HepG2 (cell line): ENCODE measurements around the gene TLK2. TPM values are rescaled to one million over a fixed set of nuclear protein-coding genes. Genes with fewer than 3 reads are reported as not detected.

ENCODE experiments used
- ARNT ChIP-seq: fragments of 450-650 bp; IDR thresholded peaks from 2 replicates; pipeline ENCODE4 v1.6.1; 2017
- DRAP1 ChIP-seq: IDR thresholded peaks from 2 replicates; pipeline ENCODE4 v1.6.1; 2016; ENCODE audit warnings: missing genetic modification reagents, missing compliant biosample characterization
- ERF ChIP-seq: IDR thresholded peaks from 2 replicates; pipeline ENCODE4 v1.6.1; 2018; ENCODE audit warnings: missing biosample characterization, missing genetic modification reagents
- HOXA5 ChIP-seq: sonication (generic); formaldehyde crosslinking; IDR thresholded peaks from 2 replicates; pipeline ENCODE4 v1.4.0; 2020; ENCODE audit warnings: missing genetic modification reagents
- NFAT5 ChIP-seq: sonication (generic); formaldehyde crosslinking; IDR thresholded peaks from 2 replicates; pipeline ENCODE4 v1.4.0; 2020; ENCODE audit warnings: missing genetic modification reagents
- POLR2G ChIP-seq: fragments of 200-400 bp; formaldehyde crosslinking; IDR thresholded peaks from 2 replicates; pipeline ENCODE4 v1.6.1; 2018; ENCODE audit warnings: mild to moderate bottlenecking, low read depth, low read length, moderate library complexity
- PRMT3 ChIP-seq: sonication (generic); formaldehyde crosslinking; IDR thresholded peaks from 2 replicates; pipeline ENCODE4 v1.8.1; 2022; ENCODE audit warnings: low read depth, mild to moderate bottlenecking, moderate library complexity, missing genetic modification reagents, borderline replicate concordance
- YY1 ChIP-seq: IDR thresholded peaks from 2 replicates; pipeline ENCODE4 v1.6.1; 2011; ENCODE audit warnings: low read length, low read depth, moderate library complexity, mild to moderate bottlenecking; ENCODE audit not compliant: insufficient read depth, insufficient replicate concordance
- ZFP36L1 ChIP-seq: sonication (generic); formaldehyde crosslinking; IDR thresholded peaks from 2 replicates; pipeline ENCODE4 v1.8.0; 2022; ENCODE audit warnings: mild to moderate bottlenecking, missing genetic modification reagents, moderate library complexity
- ZNF407 ChIP-seq: sonication (generic); formaldehyde crosslinking; IDR thresholded peaks from one replicate; pipeline ENCODE4 v1.5.1; 2020; ENCODE audit warnings: mild to moderate bottlenecking, missing genetic modification reagents; ENCODE audit errors: not compliant biosample characterization
- ZNF574 ChIP-seq: sonication (generic); formaldehyde crosslinking; IDR thresholded peaks from 2 replicates; pipeline ENCODE4 v1.4.0; 2020; ENCODE audit warnings: missing genetic modification reagents
- ZSCAN29 ChIP-seq: sonication (generic); formaldehyde crosslinking; conservative IDR thresholded peaks from 2 replicates; pipeline ENCODE4 v1.4.0; 2020; ENCODE audit warnings: mild to moderate bottlenecking, missing genetic modification reagents
- ZSCAN9 ChIP-seq: IDR thresholded peaks from 2 replicates; pipeline ENCODE4 v1.6.1; 2016; ENCODE audit warnings: borderline replicate concordance
- polyA plus RNA-seq, 8 experiments: library from polyadenylated mRNA; depleted of rRNA in 3 of 8; stranded (reverse) in 7 of 8; unstranded in 1 of 8; fragments of >200 nt; fragmentation: Illumina TruSeq in 4 of 8; extraction: Trizol in 4 of 8; gene quantifications; 2 replicates each; pipeline versions ENCODE4 v1.2.1 to v1.2.3, GENCODE V29; 2011 to 2016; ENCODE audit warnings: low read depth in 4 of 8, missing spikeins in 1 of 8, mixed read lengths in 1 of 8; ENCODE audit not compliant: insufficient read depth in 1 of 8
- total RNA-seq, 5 experiments: library from RNA; depleted of rRNA; stranded (reverse); fragments of >200 nt; fragmentation: Illumina TruSeq; extraction: Trizol; gene quantifications; 2 replicates each; pipeline ENCODE4 v1.2.3, GENCODE V29; 2016; ENCODE audit warnings: low read depth in 1 of 5

The TLK2 gene
- total and polyA plus RNA-seq, 2 of the 13 experiments (the other 11 are each of a cell fraction or from before 2014, with no cell fraction given): 58.7 to 60.8 TPM

- TF ChIP-seq ZNF407 (CRISPR knock-in tag) (no peak), YY1 (peak; percentile 12), NFAT5 (CRISPR knock-in tag) (no peak), DRAP1 (CRISPR knock-in tag) (peak; percentile 27; the same call in 1 of the 2 replicates), ZNF574 (CRISPR knock-in tag) (peak; percentile 54; the same call in 1 of the 2 replicates), ERF (0 out of 2 replicates have a peak, but pooled peaks have one; percentile 17), ZFP36L1 (CRISPR knock-in tag) (no peak), ARNT (no peak), ZSCAN9 (CRISPR knock-in tag) (peak; percentile 24; the same call in 1 of the 2 replicates), PRMT3 (CRISPR knock-in tag) (no peak), HOXA5 (0 out of 2 replicates have a peak, but pooled peaks have one; percentile 48), POLR2G (peak; percentile 69), ZSCAN29 (CRISPR knock-in tag) (0 out of 2 replicates have a peak, but pooled peaks have one; percentile 17)
These were observed at the start of gene TLK2 (continued) for GRCh38 chr17:62478424-62478879.
